K562 (cell line): ENCODE measurements around the gene SPINK4. TPM values are rescaled to one million over a fixed set of nuclear protein-coding genes. Genes with fewer than 3 reads are reported as not detected.

ENCODE experiments used
- CBFA2T2 ChIP-seq: fragments of 450-650 bp; conservative IDR thresholded peaks from 2 replicates; pipeline ENCODE4 v1.6.1; 2017; ENCODE audit warnings: mild to moderate bottlenecking
- E2F3 ChIP-seq: fragments of 250-450 bp; sonication (Bioruptor Pico); IDR thresholded peaks from 2 replicates; pipeline ENCODE4 v1.4.0; 2020; ENCODE audit warnings: mild to moderate bottlenecking
- ESRRA ChIP-seq: fragments of 450-650 bp; IDR thresholded peaks from 2 replicates; pipeline ENCODE4 v1.6.1; 2014; ENCODE audit warnings: low read depth, mild to moderate bottlenecking, moderate library complexity, borderline replicate concordance
- ETV6 ChIP-seq, 3 experiments: fragments of 150-350 bp in 1 of 3; sonication (generic) in 1 of 3; formaldehyde crosslinking in 1 of 3; IDR thresholded peaks; 2 replicates each; pipeline versions ENCODE4 v1.6.1 to v1.8.0; 2014 to 2022; ENCODE audit warnings: borderline replicate concordance in 2 of 3, low read depth in 2 of 3, antibody characterized with exemption in 1 of 3, low read length in 1 of 3, mild to moderate bottlenecking in 1 of 3, missing genetic modification reagents in 1 of 3
- EZH2 ChIP-seq: IDR thresholded peaks from 2 replicates; pipeline ENCODE4 v1.6.1; 2012; ENCODE audit warnings: low read depth, mild to moderate bottlenecking, inconsistent platforms, low read length, borderline replicate concordance
- GABPB2 ChIP-seq: fragments of 250-450 bp; sonication (Bioruptor Pico); conservative IDR thresholded peaks from 2 replicates; pipeline ENCODE4 v1.5.1; 2021; ENCODE audit warnings: mild to moderate bottlenecking
- KDM1A ChIP-seq, 2 experiments: fragments of 450-650 bp; IDR thresholded peaks; 2 replicates each; pipeline ENCODE4 v1.6.1; 2016; ENCODE audit warnings: mild to moderate bottlenecking in 2 of 2
- MAFG ChIP-seq: fragments of 450-650 bp; conservative IDR thresholded peaks from 2 replicates; pipeline ENCODE4 v1.6.1; 2016; ENCODE audit warnings: missing genetic modification characterization, missing compliant biosample characterization
- PCBP1 ChIP-seq: fragments of 200-400 bp; formaldehyde crosslinking; IDR thresholded peaks from 2 replicates; pipeline ENCODE4 v1.6.1; 2018; ENCODE audit warnings: mild to moderate bottlenecking, low read depth, low read length; ENCODE audit not compliant: poor library complexity, severe bottlenecking
- POLR2G ChIP-seq: fragments of 200-400 bp; formaldehyde crosslinking; IDR thresholded peaks from 2 replicates; pipeline ENCODE4 v1.6.1; 2017; ENCODE audit warnings: low read depth, mild to moderate bottlenecking, antibody characterized with exemption, low read length, moderate library complexity
- RB1 ChIP-seq: fragments of 450-650 bp; IDR thresholded peaks from 2 replicates; pipeline ENCODE4 v1.6.1; 2017; ENCODE audit warnings: low read depth, mild to moderate bottlenecking
- RUNX1 ChIP-seq: sonication (generic); IDR thresholded peaks from 2 replicates; pipeline ENCODE4 v1.6.1; 2016; ENCODE audit warnings: antibody characterized with exemption, low read depth
- TBL1XR1 ChIP-seq, 2 experiments: IDR thresholded peaks; 2 replicates each; pipeline ENCODE4 v1.6.1; 2012; ENCODE audit warnings: improper control_type of control experiment in 2 of 2, low read length in 2 of 2, mild to moderate bottlenecking in 1 of 2
- TCF7 ChIP-seq: sonication (generic); IDR thresholded peaks from 2 replicates; pipeline ENCODE4 v1.6.1; 2016; ENCODE audit warnings: antibody characterized with exemption, borderline replicate concordance
- ZKSCAN1 ChIP-seq: fragments of 150-350 bp; IDR thresholded peaks from 2 replicates; pipeline ENCODE4 v1.6.1; 2016; ENCODE audit warnings: low read depth, low read length
- ZNF175 ChIP-seq: fragments of 200-800 bp; sonication (Bioruptor generic); IDR thresholded peaks from 2 replicates; pipeline ENCODE4 v1.6.1; 2016; ENCODE audit warnings: low read depth, mild to moderate bottlenecking, missing genetic modification characterization, missing compliant biosample characterization
- ZNF197 ChIP-seq: fragments of 200-800 bp; sonication (Bioruptor generic); IDR thresholded peaks from 2 replicates; pipeline ENCODE4 v1.6.1; 2016; ENCODE audit warnings: low read depth, missing genetic modification characterization, missing compliant biosample characterization
- ZNF551 ChIP-seq: fragments of 250-450 bp; sonication (Bioruptor Pico); IDR thresholded peaks from 2 replicates; pipeline ENCODE4 v1.5.0; 2021; ENCODE audit warnings: mild to moderate bottlenecking, moderate library complexity
- ZNF785 ChIP-seq: fragments of 250-450 bp; sonication (Bioruptor Pico); IDR thresholded peaks from 2 replicates; pipeline ENCODE4 v1.4.0; 2020; ENCODE audit warnings: mild to moderate bottlenecking
- polyA plus RNA-seq, 8 experiments: library from polyadenylated mRNA; depleted of rRNA in 4 of 8; stranded (reverse) in 5 of 8; unstranded in 3 of 8; fragments of >200 nt; fragmentation: Nextera tagmentation in 2 of 8; fragmentation: Illumina TruSeq in 1 of 8; extraction: Ambion mirVana in 2 of 8; extraction: Trizol in 1 of 8; gene quantifications; 2 replicates each; pipeline versions ENCODE4 v1.2.1 to v1.2.3, GENCODE V29; 2011 to 2014; ENCODE audit warnings: inconsistent platforms in 1 of 8, missing spikeins in 1 of 8
- total RNA-seq, 7 experiments: library from RNA; depleted of rRNA in 6 of 7; stranded (reverse); fragments of >200 nt in 6 of 7; fragmentation: Illumina TruSeq in 2 of 7; extraction: Trizol in 2 of 7; gene quantifications; 2 replicates each; pipeline versions ENCODE4 v1.2.1 to v1.2.3, GENCODE V29; 2011 to 2021; ENCODE audit warnings: low replicate concordance in 1 of 7
- TF ChIP-seq, protein P1 (sequence below): fragments of 250-450 bp; sonication (Bioruptor Pico); IDR thresholded peaks from 2 replicates; pipeline ENCODE4 v1.5.0; 2020; ENCODE audit warnings: mild to moderate bottlenecking
- TF ChIP-seq, protein P2 (sequence below): fragments of 250-450 bp; sonication (Bioruptor Pico); IDR thresholded peaks from 2 replicates; pipeline ENCODE4 v1.5.1; 2021; ENCODE audit warnings: mild to moderate bottlenecking
- TF ChIP-seq, protein P3 (sequence below): fragments of 450-650 bp; IDR thresholded peaks from 2 replicates; pipeline ENCODE4 v1.6.1; 2017; ENCODE audit warnings: antibody characterized with exemption

Gene SPINK4
- total and polyA plus RNA-seq, 9 of the 15 experiments (the other 6 are each of a cell fraction or from before 2014, with no cell fraction given), result 0.74 to 5.5 (median 2.1) TPM; not detected in 2

DNA sequence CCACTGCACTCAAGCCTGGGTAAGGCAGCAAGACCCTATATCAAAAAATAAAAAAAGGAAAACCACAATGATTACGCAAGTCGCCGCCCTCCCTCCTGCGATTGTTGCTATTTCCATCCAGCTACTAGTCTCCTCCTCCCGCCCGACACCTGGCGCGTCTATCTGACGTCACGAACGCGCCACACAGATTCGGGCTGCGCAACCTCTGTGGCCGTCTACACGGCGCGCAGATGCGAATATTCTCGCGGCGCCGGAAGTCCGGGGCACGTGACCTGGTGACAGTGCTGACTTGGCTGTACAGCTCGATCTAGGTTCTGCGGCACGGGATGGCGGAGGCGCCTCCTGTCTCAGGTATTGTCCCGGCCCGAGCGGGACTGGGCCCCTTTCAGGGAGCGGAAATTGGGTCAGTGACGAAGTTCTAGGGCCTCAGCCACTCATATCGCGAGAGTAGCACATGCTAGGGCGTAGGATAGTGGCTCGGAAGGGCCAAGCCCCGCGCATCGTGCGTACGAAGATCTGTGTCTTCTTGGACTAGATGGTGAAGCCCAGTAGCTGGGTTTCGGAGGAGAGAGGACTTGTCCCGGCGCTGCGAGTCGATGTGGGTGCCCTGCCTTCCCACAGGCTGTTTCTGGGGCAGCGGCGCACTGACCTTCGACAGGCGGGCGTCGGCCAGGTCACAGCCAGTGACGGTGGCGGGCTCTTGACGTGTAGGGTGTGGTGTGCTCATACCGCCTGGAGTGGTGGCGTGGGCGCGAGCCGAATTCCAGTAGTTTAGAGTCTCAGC lies 50.5 kb downstream of the SPINK4 start, which contains the start of gene NFX1 (continued):
- no peak for TF ChIP-seq ZNF785 (CRISPR knock-in tag)
- TF ChIP-seq, protein P1, sequence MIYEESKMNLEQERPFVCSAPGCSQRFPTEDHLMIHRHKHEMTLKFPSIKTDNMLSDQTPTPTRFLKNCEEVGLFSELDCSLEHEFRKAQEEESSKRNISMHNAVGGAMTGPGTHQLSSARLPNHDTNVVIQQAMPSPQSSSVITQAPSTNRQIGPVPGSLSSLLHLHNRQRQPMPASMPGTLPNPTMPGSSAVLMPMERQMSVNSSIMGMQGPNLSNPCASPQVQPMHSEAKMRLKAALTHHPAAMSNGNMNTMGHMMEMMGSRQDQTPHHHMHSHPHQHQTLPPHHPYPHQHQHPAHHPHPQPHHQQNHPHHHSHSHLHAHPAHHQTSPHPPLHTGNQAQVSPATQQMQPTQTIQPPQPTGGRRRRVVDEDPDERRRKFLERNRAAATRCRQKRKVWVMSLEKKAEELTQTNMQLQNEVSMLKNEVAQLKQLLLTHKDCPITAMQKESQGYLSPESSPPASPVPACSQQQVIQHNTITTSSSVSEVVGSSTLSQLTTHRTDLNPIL (CRISPR knock-in tag), result no peak
- TF ChIP-seq, protein P2, sequence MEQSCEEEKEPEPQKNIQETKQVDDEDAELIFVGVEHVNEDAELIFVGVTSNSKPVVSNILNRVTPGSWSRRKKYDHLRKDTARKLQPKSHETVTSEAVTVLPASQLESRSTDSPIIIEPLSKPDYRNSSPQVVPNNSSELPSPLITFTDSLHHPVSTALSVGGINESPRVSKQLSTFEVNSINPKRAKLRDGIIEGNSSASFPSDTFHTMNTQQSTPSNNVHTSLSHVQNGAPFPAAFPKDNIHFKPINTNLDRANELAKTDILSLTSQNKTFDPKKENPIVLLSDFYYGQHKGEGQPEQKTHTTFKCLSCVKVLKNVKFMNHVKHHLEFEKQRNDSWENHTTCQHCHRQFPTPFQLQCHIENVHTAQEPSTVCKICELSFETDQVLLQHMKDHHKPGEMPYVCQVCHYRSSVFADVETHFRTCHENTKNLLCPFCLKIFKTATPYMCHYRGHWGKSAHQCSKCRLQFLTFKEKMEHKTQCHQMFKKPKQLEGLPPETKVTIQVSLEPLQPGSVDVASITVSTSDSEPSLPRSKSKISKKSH, result no peak
- TF ChIP-seq EZH2, result no peak
- TF ChIP-seq ETV6 (IDR thresholded peaks at IDR 0.05; ENCODE audit: borderline replicate concordance in 1 of 2, low read depth in 2 of 2, low read length in 1 of 2), result no peak
- no peak for TF ChIP-seq ETV6 (CRISPR knock-in tag; IDR thresholded peaks at IDR 0.05; ENCODE audit: borderline replicate concordance)
- TF ChIP-seq ZNF551 (CRISPR knock-in tag), result no peak
- no peak for TF ChIP-seq RUNX1
- TF ChIP-seq PCBP1, result no peak
- peak in 1 of 2 experiments; percentile 92; a peak in 2 of 4 replicates for TF ChIP-seq TBL1XR1 (IDR thresholded peaks at IDR 0.05; ENCODE audit: low read length in 2 of 2)
- TF ChIP-seq TCF7, result no peak
- peak; percentile 96 for TF ChIP-seq POLR2G
- TF ChIP-seq RB1, result peak; percentile 61; the same call in 1 of the 2 replicates
- TF ChIP-seq ZNF197 (CRISPR knock-in tag), result no peak
- TF ChIP-seq ESRRA, result peak; percentile 68
- TF ChIP-seq KDM1A (IDR thresholded peaks at IDR 0.05), result 0 out of 4 replicates have a peak, but pooled peaks of 1 of the 2 experiments have one; percentile 16
- TF ChIP-seq ZKSCAN1, result peak; percentile 55
- peak; percentile 9; the same call in 1 of the 2 replicates for TF ChIP-seq E2F3
- TF ChIP-seq MAFG (tag), result no peak
- peak; percentile 75 for TF ChIP-seq CBFA2T2
- no peak; the same call in 1 of the 2 replicates for TF ChIP-seq GABPB2 (CRISPR knock-in tag)
- no peak for TF ChIP-seq ZNF175 (CRISPR knock-in tag)
- TF ChIP-seq, protein P3, sequence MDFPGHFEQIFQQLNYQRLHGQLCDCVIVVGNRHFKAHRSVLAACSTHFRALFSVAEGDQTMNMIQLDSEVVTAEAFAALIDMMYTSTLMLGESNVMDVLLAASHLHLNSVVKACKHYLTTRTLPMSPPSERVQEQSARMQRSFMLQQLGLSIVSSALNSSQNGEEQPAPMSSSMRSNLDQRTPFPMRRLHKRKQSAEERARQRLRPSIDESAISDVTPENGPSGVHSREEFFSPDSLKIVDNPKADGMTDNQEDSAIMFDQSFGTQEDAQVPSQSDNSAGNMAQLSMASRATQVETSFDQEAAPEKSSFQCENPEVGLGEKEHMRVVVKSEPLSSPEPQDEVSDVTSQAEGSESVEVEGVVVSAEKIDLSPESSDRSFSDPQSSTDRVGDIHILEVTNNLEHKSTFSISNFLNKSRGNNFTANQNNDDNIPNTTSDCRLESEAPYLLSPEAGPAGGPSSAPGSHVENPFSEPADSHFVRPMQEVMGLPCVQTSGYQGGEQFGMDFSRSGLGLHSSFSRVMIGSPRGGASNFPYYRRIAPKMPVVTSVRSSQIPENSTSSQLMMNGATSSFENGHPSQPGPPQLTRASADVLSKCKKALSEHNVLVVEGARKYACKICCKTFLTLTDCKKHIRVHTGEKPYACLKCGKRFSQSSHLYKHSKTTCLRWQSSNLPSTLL, result 0 out of 2 replicates have a peak, but pooled peaks have one; percentile 46
